PC-9 (cell line): ENCODE data around the gene ARHGAP42.

ENCODE experiments used
- CTCF ChIP-seq: fragments of 200-600 bp; sonication (generic); conservative IDR thresholded peaks from 2 replicates; pipeline ENCODE4 v1.6.1; 2017; ENCODE audit warnings: mixed run types, antibody characterized with exemption, mild to moderate bottlenecking, moderate library complexity
- EZH2 ChIP-seq: fragments of 200-600 bp; sonication (generic); IDR thresholded peaks from 2 replicates; pipeline ENCODE4 v1.8.0; 2017; ENCODE audit warnings: antibody characterized with exemption, low read depth

GRCh38 chr11:100816823-100817222, 129.7 kb downstream of the ARHGAP42 start:
- TF ChIP-seq CTCF: no peak
- no peak for TF ChIP-seq EZH2
